Hypothalamus (tissue), 51 donors: ENCODE data around the gene SLC6A12.

Experiments
- DNase-seq, 51 donors: peaks; one replicate each; lab custom pipeline; 2025; lab: John Stamatoyannopoulos, UW

The SLC6A12 gene

DNA sequence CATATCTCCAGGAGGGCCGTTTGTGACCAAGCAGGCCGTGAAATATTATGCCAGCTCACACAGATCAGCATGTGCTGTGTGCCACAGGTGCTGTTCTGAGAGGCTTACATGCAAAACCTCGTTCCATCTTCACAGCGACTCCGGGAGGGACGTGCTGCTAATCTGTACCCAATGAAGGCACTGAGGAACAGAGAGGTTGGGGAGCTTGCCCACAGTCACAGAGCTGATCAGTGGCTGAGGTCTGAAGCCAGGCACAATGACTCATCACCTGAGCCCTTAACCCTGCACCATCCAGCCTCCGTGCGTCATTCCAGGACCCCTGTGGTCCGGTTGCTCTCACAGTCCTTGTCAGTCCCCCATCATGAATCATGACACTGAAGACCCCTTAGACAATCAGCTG is 66.7 kb downstream of the SLC6A12 start:
- DNase-seq = no peak

DNA sequence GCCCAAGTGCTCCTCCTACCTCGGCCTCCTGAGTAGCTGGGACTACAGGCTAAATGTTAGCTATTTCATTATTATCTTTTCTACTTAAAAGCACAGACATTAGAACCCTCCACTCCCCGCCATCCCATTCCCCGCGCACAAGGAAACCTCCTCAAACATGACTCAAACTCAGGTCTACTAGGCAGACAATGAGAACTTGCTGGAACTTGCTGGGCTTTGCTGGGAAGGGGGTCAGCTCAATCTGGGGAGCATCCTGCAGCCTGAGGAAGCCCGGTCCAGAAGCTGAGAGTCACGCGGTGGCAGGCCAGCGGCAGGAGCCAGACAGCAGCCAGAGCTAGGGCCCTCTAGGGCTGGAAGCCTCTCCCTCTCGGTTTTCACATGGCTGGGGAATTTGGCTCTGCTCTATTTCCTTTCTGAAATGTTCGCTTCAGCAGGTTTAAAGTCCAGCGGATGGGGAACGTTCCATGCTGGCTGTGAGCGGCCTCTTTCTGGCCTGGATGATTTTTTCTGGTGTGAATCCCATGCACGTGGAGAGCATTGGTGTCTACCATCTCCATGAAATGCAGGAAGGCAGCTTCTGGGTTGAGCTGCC is 68.5 kb downstream of the SLC6A12 start:
- DNase-seq = no peak

DNA sequence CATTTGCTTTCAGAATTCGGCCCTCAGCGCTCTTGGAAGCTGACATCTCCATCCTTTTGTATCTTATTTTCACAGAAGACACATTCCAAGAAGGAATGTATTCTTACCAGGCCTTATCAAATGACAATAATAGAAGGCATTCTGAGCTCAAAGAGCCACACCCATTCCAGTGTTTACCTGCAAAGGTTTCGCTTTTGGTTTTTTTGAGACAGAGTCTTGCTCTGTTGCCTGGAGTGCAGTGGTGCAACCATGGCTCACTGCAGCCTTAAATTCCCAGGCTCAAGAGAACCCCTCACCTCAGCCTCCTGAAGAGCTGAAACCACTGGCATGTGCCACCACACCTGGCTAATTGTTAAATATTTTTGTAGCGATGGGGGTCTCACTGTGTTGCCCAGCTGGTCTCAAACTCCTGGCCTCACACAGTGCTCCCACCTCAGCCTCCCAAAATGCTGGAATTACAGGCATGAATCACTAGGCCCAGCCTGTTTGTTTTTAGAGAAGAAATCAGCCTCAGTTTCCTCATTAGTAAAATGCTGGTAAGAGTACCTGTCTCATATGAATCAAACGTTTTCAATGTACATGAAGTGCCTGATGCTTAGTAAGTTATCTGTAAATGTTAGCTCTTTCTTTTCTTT is 69.2 kb downstream of the SLC6A12 start:
- no peak for DNase-seq

DNA sequence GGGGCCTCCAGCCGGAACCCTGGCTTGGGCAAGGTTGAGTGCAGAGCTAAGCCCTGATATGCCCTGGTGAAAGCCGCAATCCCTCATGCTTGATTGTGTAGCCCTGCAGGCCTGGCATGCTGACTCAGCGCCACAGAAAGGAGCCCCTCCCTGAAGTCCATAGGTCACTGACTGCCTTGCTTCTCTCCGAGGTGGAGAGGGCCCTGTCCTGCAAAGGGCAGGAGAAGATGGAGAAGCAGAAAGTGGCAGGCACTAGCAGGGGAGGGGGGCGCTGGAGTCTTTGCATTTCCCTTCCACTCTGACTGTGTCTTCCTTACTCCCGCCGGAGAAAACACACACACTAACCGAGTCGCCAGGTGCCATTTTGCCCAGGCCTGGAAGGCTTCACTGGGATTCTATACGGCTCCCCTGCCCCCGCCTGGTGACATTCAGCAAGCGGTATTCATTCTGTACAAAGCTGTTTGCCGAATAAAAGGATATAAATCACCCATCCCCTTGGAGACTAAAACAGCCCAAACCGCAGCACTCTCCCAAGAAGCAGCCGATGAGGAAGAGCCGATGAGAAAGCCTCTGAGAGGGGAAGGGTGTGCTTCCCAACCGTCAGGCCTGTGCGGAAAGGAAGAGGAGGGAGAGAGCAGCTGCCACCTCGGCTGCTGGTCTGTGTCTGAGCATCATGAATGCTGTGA is 69.8 kb downstream of the SLC6A12 start:
- peak in 3 of 51 donors; percentile 16 to 24 (median 24) for DNase-seq

DNA sequence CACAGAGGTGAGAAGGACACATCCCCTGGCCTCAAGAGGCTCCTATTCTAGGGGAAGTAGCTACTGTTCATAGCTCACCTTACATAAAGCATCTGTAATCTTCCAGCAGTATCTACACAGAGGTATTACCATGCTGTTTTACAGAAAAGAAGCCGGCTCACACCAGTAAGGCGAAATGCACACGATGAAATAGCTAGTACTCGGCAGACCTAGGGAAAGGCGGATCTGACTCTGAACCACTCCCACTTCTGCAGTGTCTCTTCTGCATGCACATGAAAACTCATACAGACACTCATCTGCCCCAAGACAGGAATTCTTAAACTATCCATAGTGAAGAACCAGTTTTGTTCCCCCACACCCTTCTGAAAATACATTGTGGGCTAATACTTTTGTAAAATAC is 73.8 kb downstream of the SLC6A12 start:
- DNase-seq = peak in 1 of 51 donors; percentile 33
